ENCODE measurements around the gene SOD3. TPM values are rescaled to one million over a fixed set of nuclear protein-coding genes. Genes with fewer than 3 reads are reported as not detected.

SOD3 gene
- polyA plus RNA-seq, 1 donor (not counting 4 experiments of a cell fraction or from before 2014, with no cell fraction given): not detected

- FAIRE-seq (peak; percentile 69), DNase-seq (ENCODE audit: low read depth, low spot score) (no peak)
- H3K27ac ChIP-seq (ENCODE audit: control insufficient read depth, insufficient read depth, low read length): no peak overlapping the region
- H3K9ac ChIP-seq (ENCODE audit: control insufficient read depth, extremely low read depth, insufficient read depth, low read length): no peak overlapping the region
- H3K36me3 ChIP-seq (ENCODE audit: control insufficient read depth in 2 of 2, extremely low read depth in 1 of 2, insufficient read depth in 2 of 2, low read length in 2 of 2): no peaks in the 10 kb centered on the region
- no peaks in the 10 kb centered on the region for H3K27me3 ChIP-seq (ENCODE audit: control insufficient read depth, extremely low read depth, insufficient read depth, low read length)
- no peaks in the 10 kb centered on the region for H4K20me1 ChIP-seq (ENCODE audit: control insufficient read depth, extremely low read depth, insufficient read depth, low read length)
- dilution Hi-C loops (cut with MboI; ENCODE audit: extremely low pct_ligation_motif_present, low sequenced_read_pairs): no loop called here
- TF ChIP-seq EZH2 (IDR thresholded peaks at IDR 0.05; ENCODE audit: low read length) (no peak), CTCF (optimal IDR thresholded peaks at IDR 0.05 in 1 of 3, IDR thresholded peaks at IDR 0.05 in 1 of 3, conservative IDR thresholded peaks at IDR 0.05 in 1 of 3; ENCODE audit: extremely low read depth in 1 of 3, insufficient read depth in 2 of 3, low read length in 3 of 3) (no peak)
- no peaks in the 10 kb centered on the region for H3K9me3 ChIP-seq (ENCODE audit: control insufficient read depth, low read depth, low read length)
- peaks cover 32% of the 10 kb centered on the region for H3K4me1 ChIP-seq (ENCODE audit: control insufficient read depth, extremely low read depth, insufficient read depth, low read length)
- no peak overlapping the region for H2AFZ ChIP-seq (ENCODE audit: control insufficient read depth, low read length)
- no peaks in the 10 kb centered on the region for H3K9me1 ChIP-seq (ENCODE audit: control insufficient read depth, extremely low read depth, insufficient read depth, low read length)
- no peaks in the 10 kb centered on the region for H3K79me2 ChIP-seq (ENCODE audit: control insufficient read depth, insufficient read depth, low read length)
- no peak overlapping the region for H3K4me2 ChIP-seq (ENCODE audit: control insufficient read depth, extremely low read depth, insufficient read depth, low read depth, low read length)
- H3K4me3 ChIP-seq (ENCODE audit: control insufficient read depth in 2 of 3, extremely low read depth in 1 of 3, insufficient read depth in 2 of 3, low read depth in 1 of 3, low read length in 3 of 3): no peak overlapping the region
Measured at GRCh38 chr4:24765376-24765988, 29.9 kb upstream of the SOD3 start.

- H3K27me3 ChIP-seq (ENCODE audit: control insufficient read depth, extremely low read depth, insufficient read depth, low read length): no peaks in the 10 kb centered on the region
- no peaks in the 10 kb centered on the region for H4K20me1 ChIP-seq (ENCODE audit: control insufficient read depth, extremely low read depth, insufficient read depth, low read length)
- no peak for TF ChIP-seq EZH2 (IDR thresholded peaks at IDR 0.05; ENCODE audit: low read length)
- no peak for TF ChIP-seq CTCF (optimal IDR thresholded peaks at IDR 0.05 in 1 of 3, IDR thresholded peaks at IDR 0.05 in 1 of 3, conservative IDR thresholded peaks at IDR 0.05 in 1 of 3; ENCODE audit: extremely low read depth in 1 of 3, insufficient read depth in 2 of 3, low read length in 3 of 3)
- no peak overlapping the region for H3K27ac ChIP-seq (ENCODE audit: control insufficient read depth, insufficient read depth, low read length)
- H2AFZ ChIP-seq (ENCODE audit: control insufficient read depth, low read length): no peak overlapping the region
- no peaks in the 10 kb centered on the region for H3K9me1 ChIP-seq (ENCODE audit: control insufficient read depth, extremely low read depth, insufficient read depth, low read length)
- no peak overlapping the region for H3K9ac ChIP-seq (ENCODE audit: control insufficient read depth, extremely low read depth, insufficient read depth, low read length)
- no peaks in the 10 kb centered on the region for H3K36me3 ChIP-seq (ENCODE audit: control insufficient read depth in 2 of 2, extremely low read depth in 1 of 2, insufficient read depth in 2 of 2, low read length in 2 of 2)
- peaks cover 34% of the 10 kb centered on the region for H3K4me1 ChIP-seq (ENCODE audit: control insufficient read depth, extremely low read depth, insufficient read depth, low read length)
- dilution Hi-C loops (cut with MboI; ENCODE audit: extremely low pct_ligation_motif_present, low sequenced_read_pairs): no loop called here
- no peaks in the 10 kb centered on the region for H3K79me2 ChIP-seq (ENCODE audit: control insufficient read depth, insufficient read depth, low read length)
- no peak overlapping the region for H3K4me2 ChIP-seq (ENCODE audit: control insufficient read depth, extremely low read depth, insufficient read depth, low read depth, low read length)
- no peaks in the 10 kb centered on the region for H3K9me3 ChIP-seq (ENCODE audit: control insufficient read depth, low read depth, low read length)
- FAIRE-seq: peak; percentile 5
- H3K4me3 ChIP-seq (ENCODE audit: control insufficient read depth in 2 of 3, extremely low read depth in 1 of 3, insufficient read depth in 2 of 3, low read depth in 1 of 3, low read length in 3 of 3): no peak overlapping the region
- no peak for DNase-seq (ENCODE audit: low read depth, low spot score)
Measured at GRCh38 chr4:24768006-24768405, 27.4 kb upstream of the SOD3 start.
